ENCODE measurements around the gene PDZD7. TPM values are rescaled to one million over a fixed set of nuclear protein-coding genes. Genes with fewer than 3 reads are reported as not detected.
A peak's percentile ranks its signal among the peaks of the same experiment; 100 is the strongest.

PDZD7 gene
- polyA plus RNA-seq, 1 donor from 2014 or later = 1.5 TPM

- H2AFZ ChIP-seq (ENCODE audit: low read depth, low read length) = no peak overlapping the region
- H3K27ac ChIP-seq (ENCODE audit: low read length) = no peak overlapping the region
- H3K79me2 ChIP-seq (replicated peaks; ENCODE audit: insufficient read depth, low read length) = no peaks in the 10 kb centered on the region
- peaks cover 69% of the 10 kb centered on the region for H3K27me3 ChIP-seq (ENCODE audit: insufficient read depth, low read depth, low read length)
- no peak overlapping the region for H3K9ac ChIP-seq (ENCODE audit: low read length)
- no peaks in the 10 kb centered on the region for H3K36me3 ChIP-seq (ENCODE audit: insufficient read depth, low read length)
- no peak overlapping the region for H3K4me2 ChIP-seq (ENCODE audit: low read length)
- no peak overlapping the region for H3K4me3 ChIP-seq (ENCODE audit: low read length)
- no peaks in the 10 kb centered on the region for H3F3A ChIP-seq (ENCODE audit: insufficient read depth, low read length, poor library complexity, severe bottlenecking)
- H3K9me3 ChIP-seq (ENCODE audit: low read length) = no peaks in the 10 kb centered on the region
- TF ChIP-seq EZH2 (IDR thresholded peaks at IDR 0.05; ENCODE audit: borderline replicate concordance, insufficient read depth, low read length, poor library complexity, severe bottlenecking) (no peak), MXI1 (conservative IDR thresholded peaks at IDR 0.05; ENCODE audit: poor library complexity, severe bottlenecking) (no peak), RAD21 (conservative IDR thresholded peaks at IDR 0.05) (no peak), TAF1 (IDR thresholded peaks at IDR 0.05; ENCODE audit: low read depth) (no peak), EP300 (conservative IDR thresholded peaks at IDR 0.05; ENCODE audit: poor library complexity, severe bottlenecking) (no peak), CTCF (IDR thresholded peaks at IDR 0.05; ENCODE audit: poor library complexity, severe bottlenecking) (no peak), POLR2AphosphoS5 (IDR thresholded peaks at IDR 0.05) (no peak), SMC3 (conservative IDR thresholded peaks at IDR 0.05; ENCODE audit: poor library complexity) (no peak)
- TF ChIP-seq, protein P1, sequence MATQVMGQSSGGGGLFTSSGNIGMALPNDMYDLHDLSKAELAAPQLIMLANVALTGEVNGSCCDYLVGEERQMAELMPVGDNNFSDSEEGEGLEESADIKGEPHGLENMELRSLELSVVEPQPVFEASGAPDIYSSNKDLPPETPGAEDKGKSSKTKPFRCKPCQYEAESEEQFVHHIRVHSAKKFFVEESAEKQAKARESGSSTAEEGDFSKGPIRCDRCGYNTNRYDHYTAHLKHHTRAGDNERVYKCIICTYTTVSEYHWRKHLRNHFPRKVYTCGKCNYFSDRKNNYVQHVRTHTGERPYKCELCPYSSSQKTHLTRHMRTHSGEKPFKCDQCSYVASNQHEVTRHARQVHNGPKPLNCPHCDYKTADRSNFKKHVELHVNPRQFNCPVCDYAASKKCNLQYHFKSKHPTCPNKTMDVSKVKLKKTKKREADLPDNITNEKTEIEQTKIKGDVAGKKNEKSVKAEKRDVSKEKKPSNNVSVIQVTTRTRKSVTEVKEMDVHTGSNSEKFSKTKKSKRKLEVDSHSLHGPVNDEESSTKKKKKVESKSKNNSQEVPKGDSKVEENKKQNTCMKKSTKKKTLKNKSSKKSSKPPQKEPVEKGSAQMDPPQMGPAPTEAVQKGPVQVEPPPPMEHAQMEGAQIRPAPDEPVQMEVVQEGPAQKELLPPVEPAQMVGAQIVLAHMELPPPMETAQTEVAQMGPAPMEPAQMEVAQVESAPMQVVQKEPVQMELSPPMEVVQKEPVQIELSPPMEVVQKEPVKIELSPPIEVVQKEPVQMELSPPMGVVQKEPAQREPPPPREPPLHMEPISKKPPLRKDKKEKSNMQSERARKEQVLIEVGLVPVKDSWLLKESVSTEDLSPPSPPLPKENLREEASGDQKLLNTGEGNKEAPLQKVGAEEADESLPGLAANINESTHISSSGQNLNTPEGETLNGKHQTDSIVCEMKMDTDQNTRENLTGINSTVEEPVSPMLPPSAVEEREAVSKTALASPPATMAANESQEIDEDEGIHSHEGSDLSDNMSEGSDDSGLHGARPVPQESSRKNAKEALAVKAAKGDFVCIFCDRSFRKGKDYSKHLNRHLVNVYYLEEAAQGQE (IDR thresholded peaks at IDR 0.05; ENCODE audit: borderline replicate concordance) = no peak
- H4K20me1 ChIP-seq (ENCODE audit: insufficient read depth) = no peaks in the 10 kb centered on the region
- no peaks in the 10 kb centered on the region for H3K9me2 ChIP-seq (ENCODE audit: insufficient read depth, low read length)
These were observed 45.7 kb upstream of the PDZD7 start for GRCh38 chr10:101076630-101077029.

DNA sequence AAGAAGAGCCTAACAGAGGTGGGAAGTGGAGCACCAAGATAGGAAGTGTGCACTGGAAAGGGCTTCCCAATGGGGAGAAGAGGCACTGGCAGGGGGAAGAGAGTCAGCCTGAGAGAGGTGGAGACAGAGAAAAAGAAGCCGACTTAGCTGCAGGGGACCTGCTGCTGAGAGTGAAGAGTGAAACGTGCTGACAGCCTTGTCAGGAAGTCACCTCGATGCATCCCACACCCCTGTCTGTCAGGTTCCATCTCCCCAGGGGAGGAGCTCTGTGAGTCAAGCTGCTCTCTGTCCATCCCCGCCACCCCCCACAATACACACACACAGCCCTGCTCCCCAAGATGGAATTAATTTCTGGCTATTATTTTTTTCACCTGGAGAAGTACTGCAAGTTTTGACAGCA, 44.8 kb upstream of the PDZD7 start:
- TF ChIP-seq EP300 (conservative IDR thresholded peaks at IDR 0.05; ENCODE audit: poor library complexity, severe bottlenecking) (peak; percentile 70), SMC3 (conservative IDR thresholded peaks at IDR 0.05; ENCODE audit: poor library complexity) (no peak), POLR2AphosphoS5 (IDR thresholded peaks at IDR 0.05) (peak; percentile 18)
- Histone ChIP-seq H3K9me2 (ENCODE audit: insufficient read depth, low read length) (no peaks in the 10 kb centered on the region), H3K27me3 (ENCODE audit: insufficient read depth, low read depth, low read length) (peaks cover 77% of the 10 kb centered on the region), H3K27ac (ENCODE audit: low read length) (peak overlapping the region; percentile 37), H2AFZ (ENCODE audit: low read depth, low read length) (no peak overlapping the region), H3F3A (ENCODE audit: insufficient read depth, low read length, poor library complexity, severe bottlenecking) (no peaks in the 10 kb centered on the region), H3K36me3 (ENCODE audit: insufficient read depth, low read length) (no peaks in the 10 kb centered on the region), H3K9ac (ENCODE audit: low read length) (peak overlapping the region; percentile 31), H3K9me3 (ENCODE audit: low read length) (no peaks in the 10 kb centered on the region), H4K20me1 (ENCODE audit: insufficient read depth) (no peaks in the 10 kb centered on the region), H3K4me2 (ENCODE audit: low read length) (peak overlapping the region; percentile 78), H3K79me2 (replicated peaks; ENCODE audit: insufficient read depth, low read length) (no peaks in the 10 kb centered on the region), H3K4me3 (ENCODE audit: low read length) (peak overlapping the region; percentile 54)

- Histone ChIP-seq H3F3A (ENCODE audit: insufficient read depth, low read length, poor library complexity, severe bottlenecking) (no peaks in the 10 kb centered on the region), H4K20me1 (ENCODE audit: insufficient read depth) (no peaks in the 10 kb centered on the region), H3K79me2 (replicated peaks; ENCODE audit: insufficient read depth, low read length) (no peaks in the 10 kb centered on the region), H3K36me3 (ENCODE audit: insufficient read depth, low read length) (no peaks in the 10 kb centered on the region), H3K4me2 (ENCODE audit: low read length) (no peak overlapping the region), H3K4me3 (ENCODE audit: low read length) (no peak overlapping the region), H3K27ac (ENCODE audit: low read length) (no peak overlapping the region), H3K9ac (ENCODE audit: low read length) (no peak overlapping the region), H3K9me3 (ENCODE audit: low read length) (no peaks in the 10 kb centered on the region), H2AFZ (ENCODE audit: low read depth, low read length) (no peak overlapping the region), H3K27me3 (ENCODE audit: insufficient read depth, low read depth, low read length) (peaks cover 65% of the 10 kb centered on the region), H3K9me2 (ENCODE audit: insufficient read depth, low read length) (no peaks in the 10 kb centered on the region)
- TF ChIP-seq RAD21 (conservative IDR thresholded peaks at IDR 0.05) (no peak), EZH2 (IDR thresholded peaks at IDR 0.05; ENCODE audit: borderline replicate concordance, insufficient read depth, low read length, poor library complexity, severe bottlenecking) (no peak), CTCF (IDR thresholded peaks at IDR 0.05; ENCODE audit: poor library complexity, severe bottlenecking) (peak; percentile 37), EP300 (conservative IDR thresholded peaks at IDR 0.05; ENCODE audit: poor library complexity, severe bottlenecking) (no peak), POLR2AphosphoS5 (IDR thresholded peaks at IDR 0.05) (no peak), TAF1 (IDR thresholded peaks at IDR 0.05; ENCODE audit: low read depth) (no peak), MXI1 (conservative IDR thresholded peaks at IDR 0.05; ENCODE audit: poor library complexity, severe bottlenecking) (no peak), SMC3 (conservative IDR thresholded peaks at IDR 0.05; ENCODE audit: poor library complexity) (peak; percentile 23)
- TF ChIP-seq, protein P1 (IDR thresholded peaks at IDR 0.05; ENCODE audit: borderline replicate concordance) = no peak
These were observed 42.7 kb upstream of the PDZD7 start for GRCh38 chr10:101073631-101074030.

Data from neural cell (in vitro differentiated cells).